ENCODE results near the gene SPTBN1.
A peak's percentile ranks its signal among the peaks of the same experiment; 100 is the strongest.

SPTBN1 gene

GRCh38 chr2:54590216-54591120 is 134.3 kb downstream of the SPTBN1 start:
- DNase-seq (ENCODE audit: low spot score), result no peak

DNA sequence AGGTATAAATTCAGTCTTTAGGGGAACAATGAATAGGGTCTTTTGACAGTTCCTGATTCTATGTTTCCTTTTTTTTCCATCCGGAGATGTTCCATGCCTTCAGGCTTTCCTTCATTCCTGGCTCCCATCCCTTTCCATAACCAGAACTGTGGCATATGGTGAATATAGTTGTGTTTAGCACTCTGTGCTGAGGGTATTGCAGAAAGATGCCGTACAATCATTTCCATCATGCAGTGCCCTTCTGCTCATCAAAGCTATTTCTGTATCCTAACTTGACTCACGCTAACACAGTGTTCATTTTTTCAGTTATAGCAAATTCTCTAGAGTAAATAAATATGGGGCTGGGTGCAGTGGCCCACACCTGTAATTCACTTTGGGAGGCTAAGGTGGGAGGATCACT is 135.4 kb downstream of the SPTBN1 start:
- no peak for DNase-seq (ENCODE audit: low spot score)

DNA sequence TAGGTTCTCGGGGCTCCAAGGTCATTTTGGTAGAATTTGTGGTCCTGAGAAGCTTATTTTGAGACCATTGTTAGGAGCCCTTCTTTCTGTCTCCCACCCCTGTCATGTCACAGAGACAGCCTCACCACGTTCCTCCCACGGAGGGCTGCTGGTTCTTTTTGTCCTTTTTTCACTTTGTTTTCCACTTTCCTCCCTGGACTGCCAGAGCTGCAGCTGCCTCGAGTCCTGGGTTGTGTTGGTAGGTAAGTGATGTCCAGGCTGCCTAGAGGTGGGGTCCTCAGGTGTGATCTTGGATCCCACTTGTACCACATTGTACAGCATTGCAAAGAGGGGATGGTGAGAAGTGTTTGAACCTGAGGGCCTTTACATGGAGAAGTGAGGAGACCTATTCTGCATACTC is 137.1 kb downstream of the SPTBN1 start:
- no peak for DNase-seq (ENCODE audit: low spot score)

DNA sequence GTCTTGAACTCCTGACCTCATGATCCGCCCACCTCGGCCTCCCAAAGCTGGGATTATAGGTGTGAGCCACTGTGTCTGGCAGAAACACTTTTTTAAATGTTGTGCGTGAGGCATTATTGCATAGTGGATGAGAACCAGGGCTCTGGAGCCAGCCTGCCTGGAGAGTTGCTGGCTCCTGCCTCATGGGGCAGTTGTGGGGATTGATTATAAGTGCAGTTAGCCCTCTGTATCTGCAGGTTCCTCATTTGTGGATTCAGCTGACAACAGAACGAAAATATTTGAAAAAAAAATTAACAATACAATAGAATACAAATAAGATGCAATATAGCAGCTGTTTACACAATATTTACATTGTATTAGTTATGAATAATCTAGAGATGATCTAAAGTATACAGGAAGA is 137.9 kb downstream of the SPTBN1 start:
- DNase-seq (ENCODE audit: low spot score), result no peak

DNA sequence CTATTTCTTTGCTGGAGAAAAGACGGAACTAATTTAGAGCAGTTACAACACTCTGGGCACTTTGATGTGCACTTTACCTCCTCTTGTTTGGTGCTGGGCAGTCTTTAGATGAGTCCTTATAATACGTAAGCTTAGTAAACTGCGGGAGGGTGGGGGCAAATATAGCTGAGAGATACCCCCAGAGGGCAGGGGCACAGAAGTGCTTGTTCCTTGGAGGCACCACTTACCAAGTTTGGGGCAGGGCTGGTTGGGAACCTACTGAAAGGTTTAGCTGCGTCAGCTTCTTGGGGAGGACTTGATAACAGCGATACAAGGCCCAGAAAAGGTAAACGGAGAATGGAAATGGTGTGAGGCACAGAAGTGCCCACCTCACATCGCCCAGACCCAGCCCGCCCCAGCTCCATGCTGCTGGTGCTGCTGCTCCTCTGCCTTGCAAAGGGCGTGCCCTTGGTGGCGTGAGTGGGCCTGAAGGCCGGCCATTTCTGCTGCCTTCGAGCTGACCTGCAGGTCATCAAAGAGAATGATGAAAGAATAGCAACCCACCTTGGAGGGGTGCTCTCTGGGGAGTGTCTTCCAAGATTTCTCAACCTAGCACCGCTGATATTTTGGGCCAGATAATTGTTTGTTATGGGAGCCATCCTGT is 139.2 kb downstream of the SPTBN1 start:
- DNase-seq (ENCODE audit: low spot score), result no peak

DNA sequence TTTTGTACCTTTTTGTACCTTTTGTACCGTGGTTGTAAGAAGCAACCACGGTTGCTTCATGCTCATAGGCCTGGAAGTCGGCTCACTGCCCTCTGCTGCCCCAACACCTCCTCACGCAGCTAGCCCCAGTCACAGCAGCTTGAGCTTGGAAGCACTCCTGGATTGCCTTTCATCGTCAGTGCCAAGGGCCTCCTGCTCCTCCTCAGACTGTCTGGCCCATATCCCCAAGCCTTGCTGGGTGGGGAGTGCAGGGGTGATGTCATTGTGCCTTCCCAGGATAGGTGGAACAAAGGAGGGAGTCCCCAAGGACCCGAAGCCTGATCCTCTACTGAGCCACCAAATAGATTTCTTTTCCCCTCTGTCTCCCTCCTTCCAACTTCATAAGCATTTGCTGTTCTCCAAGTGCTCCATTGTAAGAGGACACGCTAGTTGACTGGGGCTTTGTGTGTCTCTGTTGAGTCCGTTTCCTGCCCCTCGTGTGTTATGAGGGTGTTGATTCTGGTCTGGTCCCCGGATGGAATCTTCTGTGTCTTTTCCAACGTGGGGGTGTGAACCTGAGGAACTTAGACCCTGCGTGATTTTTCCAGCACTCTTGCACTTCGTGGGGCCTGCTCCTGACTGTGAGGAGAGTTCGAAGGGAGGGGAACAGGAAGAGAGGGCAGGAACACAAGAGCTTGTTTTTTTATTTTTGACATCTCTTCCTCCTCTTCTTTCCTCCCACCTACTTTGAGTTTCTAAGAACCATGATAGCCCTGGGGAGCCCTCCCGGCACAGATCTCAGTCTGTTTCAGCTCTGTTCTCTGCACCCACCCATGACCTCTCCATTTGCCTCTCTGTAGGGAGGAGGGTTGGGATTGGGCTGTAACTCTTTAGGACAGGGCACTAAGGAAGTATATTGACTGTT is 140.1 kb downstream of the SPTBN1 start:
- no peak for DNase-seq (ENCODE audit: low spot score)

DNA sequence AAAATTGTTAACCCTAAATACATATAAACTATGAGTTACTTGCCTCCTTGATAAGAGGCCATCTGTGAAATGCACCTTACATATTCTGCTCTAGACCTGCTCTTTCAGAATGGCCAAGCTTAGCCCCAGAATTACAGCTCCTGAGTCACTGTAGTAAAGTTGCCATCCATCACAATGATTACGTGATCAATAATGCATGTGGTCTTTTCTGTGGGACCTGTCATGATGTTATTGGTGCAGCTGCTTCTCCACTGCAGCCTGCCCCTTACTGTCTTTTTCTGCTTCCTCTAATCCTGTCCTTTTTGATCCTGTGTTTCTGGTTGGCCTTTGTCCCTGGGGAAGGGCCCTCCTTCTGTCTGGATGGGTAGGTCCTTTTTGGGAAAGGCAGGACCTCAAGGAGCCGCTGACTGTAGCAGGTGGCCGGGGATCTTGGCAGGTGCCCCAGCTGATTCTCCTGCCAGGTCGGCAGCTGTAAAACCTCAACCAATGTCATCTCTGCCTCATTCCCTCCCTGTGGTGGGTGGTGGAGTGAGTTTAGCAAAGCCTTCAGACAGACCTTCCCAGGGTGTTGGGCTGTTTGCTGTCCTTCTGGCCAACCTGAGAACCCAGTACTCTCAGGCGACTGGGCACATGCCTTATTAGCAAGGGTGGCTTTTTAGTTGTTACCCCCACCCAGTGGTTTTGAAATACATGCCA is 141.2 kb downstream of the SPTBN1 start:
- DNase-seq (ENCODE audit: low spot score), result no peak

DNA sequence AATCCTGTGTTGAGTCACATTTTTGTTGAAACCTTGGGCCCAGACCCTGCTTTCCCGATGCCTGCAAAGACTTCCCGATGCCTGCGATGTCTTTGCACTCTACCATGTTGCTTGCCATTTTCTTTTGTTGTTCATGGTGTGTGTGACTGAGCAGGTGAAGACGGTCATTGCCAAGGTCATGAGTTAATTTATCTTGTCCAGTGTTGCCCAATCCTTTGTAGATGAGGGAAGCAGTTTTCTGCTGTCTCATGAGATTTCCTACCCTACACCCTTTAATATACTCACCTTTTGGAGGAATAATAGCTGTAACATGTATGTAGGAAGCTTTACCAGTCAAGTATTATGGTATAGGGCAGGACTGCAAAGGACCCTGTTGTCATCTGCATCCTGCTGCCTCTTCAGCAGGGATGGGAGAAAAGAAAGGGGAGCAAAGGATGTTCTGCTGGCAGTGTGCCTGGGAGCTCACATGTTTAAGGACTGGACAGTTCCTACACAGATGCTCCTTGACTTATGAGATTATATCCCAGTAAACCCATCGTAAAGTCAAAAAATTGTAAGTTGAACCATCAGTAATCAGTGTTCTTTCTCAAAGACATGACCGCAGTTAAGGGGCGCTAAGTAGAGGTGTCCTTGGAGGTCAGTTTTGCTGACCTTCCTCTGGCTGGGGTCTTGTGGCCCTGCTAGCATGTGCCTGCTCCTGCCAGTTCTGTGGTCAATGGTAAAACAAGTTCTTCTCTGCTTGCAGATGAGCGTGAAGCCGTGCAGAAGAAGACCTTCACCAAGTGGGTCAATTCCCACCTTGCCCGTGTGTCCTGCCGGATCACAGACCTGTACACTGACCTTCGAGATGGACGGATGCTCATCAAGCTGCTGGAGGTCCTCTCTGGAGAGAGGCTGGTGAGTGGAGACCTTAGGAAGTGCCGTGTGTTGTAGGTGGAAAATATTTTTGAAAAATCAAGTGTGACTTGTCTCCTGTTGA is 142.5 kb downstream of the SPTBN1 start:
- no peak for DNase-seq (ENCODE audit: low spot score)

- DNase-seq (ENCODE audit: low spot score), result no peak
Measured at GRCh38 chr2:54599326-54599710, 143.2 kb downstream of the SPTBN1 start.

DNA sequence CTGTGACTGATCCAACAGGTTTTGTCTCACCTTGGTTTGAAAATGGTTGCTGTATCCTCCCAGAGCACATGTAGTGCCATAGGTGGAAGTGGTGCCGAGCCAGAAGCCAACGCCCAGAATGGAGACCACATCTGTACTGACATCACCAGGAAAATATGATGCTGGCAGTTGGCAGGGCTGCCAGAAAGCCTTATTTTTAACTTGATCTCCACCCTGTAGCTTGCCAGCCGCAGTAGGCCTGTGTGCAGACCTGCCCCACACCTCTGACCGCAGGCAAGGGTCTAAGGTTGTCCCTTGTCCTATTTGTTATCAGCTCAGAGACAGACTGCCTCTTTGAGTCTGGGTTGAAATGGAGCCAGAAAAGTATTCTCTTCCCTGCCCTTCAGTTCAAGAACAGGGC is 143.8 kb downstream of the SPTBN1 start:
- DNase-seq (ENCODE audit: low spot score), result peak; percentile 30

DNA sequence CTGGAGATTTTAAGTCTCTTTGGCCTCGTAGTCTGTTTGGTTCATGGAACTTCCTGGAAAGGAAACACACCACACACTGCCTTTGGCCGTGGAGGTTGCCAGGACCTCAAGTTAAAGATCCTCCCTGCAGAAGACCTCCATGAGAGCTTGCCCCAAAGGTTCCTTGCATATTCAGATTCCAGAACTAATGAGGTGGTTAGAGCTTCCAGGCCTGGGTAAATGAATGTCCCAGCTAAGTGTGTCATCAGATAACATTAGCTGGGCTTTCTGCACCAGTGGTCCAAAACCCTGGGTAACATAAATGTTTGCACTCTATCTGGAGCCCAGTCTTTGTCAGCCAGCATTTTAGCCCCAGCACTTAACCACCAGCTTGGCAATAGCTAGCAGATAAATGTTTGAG is 145.2 kb downstream of the SPTBN1 start:
- no peak for DNase-seq (ENCODE audit: low spot score)

DNA sequence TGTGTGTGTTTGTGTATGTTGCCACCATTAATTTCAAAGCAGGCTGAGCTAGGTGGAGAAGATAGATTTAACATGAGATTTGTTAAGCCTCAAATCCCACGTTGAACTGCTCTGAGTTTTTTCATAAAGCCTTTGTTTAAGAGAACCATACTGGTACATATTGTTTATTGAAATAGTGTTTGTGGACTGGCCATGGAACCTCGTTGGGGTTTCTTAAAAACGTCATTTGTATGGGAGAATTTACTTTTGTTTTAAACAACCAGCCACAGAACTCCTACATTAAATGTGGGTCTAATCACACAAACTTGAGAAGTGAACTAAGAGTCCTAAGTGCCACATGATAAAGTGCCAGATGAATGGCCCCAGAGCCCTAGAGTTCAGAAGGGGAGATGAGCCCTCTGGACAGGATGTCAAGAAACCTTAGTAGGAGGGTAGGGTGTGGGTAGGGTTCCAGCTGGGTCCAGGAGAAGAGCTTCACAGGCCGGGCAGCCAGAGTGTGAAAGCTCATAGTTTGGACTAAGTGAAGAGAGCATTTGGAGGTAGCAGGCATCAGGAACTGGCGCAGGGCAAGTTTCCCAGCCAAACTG is 146.7 kb downstream of the SPTBN1 start:
- no peak for DNase-seq (ENCODE audit: low spot score)

DNA sequence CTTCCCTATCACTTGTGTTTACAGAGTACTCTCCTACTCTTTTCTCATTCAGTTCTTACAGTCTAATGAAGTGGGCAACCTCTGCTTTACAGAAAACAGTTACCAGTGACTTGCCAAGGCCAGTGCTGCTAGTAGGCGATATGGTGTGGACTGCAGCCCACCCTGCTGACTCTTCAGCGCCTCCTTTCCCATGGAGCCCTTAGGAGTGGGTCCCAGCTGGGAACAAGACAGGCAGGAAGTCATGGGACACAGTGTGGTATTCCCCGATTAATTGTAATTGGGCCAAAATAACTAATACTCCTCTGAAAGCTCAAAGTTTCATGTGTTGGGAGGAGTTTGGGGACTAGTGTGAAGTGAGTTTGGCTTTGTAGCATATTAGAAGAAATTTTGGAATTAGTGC is 147.2 kb downstream of the SPTBN1 start:
- no peak for DNase-seq (ENCODE audit: low spot score)

DNA sequence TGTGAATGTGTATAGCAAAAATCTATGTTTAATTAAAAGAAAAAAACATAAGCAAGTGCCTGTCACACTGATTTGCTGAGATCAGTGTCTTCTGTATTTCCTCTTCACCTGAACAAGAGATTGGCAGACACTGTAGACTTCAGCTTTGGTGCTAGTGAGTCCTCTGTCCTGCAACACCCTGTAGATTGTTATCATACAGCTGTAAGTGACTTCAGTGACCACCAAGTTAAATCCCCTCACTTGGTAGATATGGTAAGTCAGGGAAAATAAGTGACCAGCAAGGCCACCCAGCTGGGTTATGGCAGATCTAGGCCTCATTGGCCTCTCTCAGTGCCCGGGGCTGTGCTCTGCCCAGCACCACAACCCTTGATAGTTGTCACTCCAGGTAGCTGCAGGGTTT is 147.7 kb downstream of the SPTBN1 start:
- DNase-seq (ENCODE audit: low spot score), result no peak

DNA sequence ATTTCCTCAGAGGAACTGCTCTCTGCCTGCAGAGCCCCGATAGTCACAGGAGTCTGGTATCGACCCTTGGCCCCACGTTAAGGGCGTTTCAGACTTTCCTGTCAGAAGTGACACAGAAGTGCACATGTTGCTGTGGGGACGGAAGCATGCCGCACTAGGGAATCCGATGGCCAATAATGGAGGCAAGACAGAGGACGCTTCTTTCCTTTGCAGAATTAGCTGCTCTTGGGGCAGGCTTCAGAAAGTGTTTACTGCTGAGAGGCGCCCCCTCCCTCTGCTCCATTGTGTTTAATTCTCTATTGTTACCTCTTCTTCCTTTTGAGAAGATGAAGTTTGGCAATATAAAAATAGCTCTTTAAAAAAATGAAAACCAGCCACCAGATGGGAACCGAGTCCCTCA is 148.7 kb downstream of the SPTBN1 start:
- DNase-seq (ENCODE audit: low spot score), result no peak

DNA sequence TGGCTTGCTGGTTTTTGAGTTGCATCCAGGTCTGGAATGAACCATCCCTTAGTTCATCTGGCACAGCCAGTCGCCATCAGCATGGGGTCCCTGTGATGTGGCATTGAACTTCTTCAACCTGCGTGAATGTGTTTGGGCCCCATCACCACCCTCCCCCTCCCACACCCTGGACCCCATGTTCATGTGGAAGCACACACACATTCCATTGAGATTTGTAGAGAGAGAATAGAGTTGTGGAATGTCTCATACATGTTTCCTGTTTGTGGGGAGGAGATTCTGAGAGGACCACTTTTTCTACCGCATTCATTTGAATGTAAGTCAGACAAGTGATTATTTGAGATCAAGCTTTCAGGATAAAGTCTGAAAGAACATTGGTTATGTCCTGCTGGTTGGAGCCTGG is 149.7 kb downstream of the SPTBN1 start:
- DNase-seq (ENCODE audit: low spot score), result no peak

- no peak for DNase-seq (ENCODE audit: low spot score)
Measured at GRCh38 chr2:54606393-54606958, 150.3 kb downstream of the SPTBN1 start.

DNA sequence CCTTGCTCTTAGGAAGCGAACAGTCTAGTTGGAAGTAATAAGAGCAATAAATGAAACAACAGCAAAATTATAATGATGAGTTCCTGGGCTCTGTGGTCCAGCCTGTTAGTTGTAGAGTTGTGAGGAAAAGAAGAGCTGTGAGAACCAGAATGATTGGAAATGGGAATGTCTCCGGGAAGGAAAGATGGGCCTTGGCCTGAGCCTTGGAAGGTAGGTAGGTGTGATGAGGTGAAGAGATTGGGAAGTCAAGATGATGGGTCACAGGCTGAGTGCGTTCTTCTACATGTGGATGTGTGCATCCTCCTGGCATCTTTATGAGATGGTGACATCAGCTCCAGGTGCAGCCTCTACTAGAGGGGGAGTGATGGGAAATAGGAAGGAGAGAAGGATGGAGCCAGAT is 152.1 kb downstream of the SPTBN1 start:
- no peak for DNase-seq (ENCODE audit: low spot score)

- DNase-seq (ENCODE audit: low spot score), result no peak
Measured at GRCh38 chr2:54609241-54609640, 153.1 kb downstream of the SPTBN1 start.

GRCh38 chr2:54609647-54610046 is 153.5 kb downstream of the SPTBN1 start:
- no peak for DNase-seq (ENCODE audit: low spot score)
